A549 treated with Mapracorat at 1 μM for 4 hours (cell line): ENCODE results near the gene FSD1. TPM values are rescaled to one million over a fixed set of nuclear protein-coding genes. Genes with fewer than 3 reads are reported as not detected.

ENCODE experiments used
- total RNA-seq: library from RNA; stranded (reverse); fragments of 200-300 nt; extraction: Qiagen RNA extraction; gene quantifications from 5 replicates; pipeline ENCODE4 v1.2.3, GENCODE V29; 2022

Gene FSD1
- 7.4 to 9.3 TPM (median 8.8 TPM) in 5 replicates for total RNA-seq

DNA sequence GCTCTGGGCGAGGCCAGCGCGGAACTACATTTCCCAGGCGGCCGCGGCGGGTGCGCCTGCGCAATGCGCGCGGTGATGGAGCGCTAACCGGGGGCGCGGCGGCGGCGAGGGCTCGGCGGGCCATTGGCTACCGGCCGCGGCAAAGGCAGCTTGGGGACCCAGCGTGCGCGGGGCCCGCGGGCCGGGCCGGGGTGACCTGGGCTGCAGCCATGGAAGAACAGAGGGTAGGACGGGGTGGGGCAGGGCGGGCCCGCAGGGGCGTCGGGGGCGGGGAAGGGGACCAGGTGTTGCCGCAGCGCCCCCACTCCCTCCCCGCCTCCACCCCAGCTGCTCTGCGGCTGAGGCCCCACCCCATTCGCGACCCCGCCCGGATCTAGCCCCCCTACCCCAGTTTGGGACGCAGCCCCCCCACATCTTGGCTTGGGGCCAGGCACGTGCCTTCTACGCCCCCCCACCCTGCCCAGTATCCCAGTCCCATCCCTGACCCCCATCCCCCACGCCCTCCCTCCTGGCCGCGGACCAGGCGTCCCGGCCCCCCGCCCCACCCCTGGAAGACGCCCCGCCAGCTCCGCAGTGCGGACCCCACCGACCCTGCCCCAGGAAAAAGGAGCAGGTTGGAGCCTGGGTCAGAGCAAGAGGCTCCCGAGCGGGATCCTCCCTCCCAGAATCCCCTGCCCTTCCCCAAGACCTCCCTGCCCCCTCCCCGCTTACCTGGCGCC lies at the start of gene FSD1:
Gene FSD1 (plus strand): TSS at position 61 of the 719 bp plus-strand sequence. CDS start 149 bp downstream, at position 210.

DNA sequence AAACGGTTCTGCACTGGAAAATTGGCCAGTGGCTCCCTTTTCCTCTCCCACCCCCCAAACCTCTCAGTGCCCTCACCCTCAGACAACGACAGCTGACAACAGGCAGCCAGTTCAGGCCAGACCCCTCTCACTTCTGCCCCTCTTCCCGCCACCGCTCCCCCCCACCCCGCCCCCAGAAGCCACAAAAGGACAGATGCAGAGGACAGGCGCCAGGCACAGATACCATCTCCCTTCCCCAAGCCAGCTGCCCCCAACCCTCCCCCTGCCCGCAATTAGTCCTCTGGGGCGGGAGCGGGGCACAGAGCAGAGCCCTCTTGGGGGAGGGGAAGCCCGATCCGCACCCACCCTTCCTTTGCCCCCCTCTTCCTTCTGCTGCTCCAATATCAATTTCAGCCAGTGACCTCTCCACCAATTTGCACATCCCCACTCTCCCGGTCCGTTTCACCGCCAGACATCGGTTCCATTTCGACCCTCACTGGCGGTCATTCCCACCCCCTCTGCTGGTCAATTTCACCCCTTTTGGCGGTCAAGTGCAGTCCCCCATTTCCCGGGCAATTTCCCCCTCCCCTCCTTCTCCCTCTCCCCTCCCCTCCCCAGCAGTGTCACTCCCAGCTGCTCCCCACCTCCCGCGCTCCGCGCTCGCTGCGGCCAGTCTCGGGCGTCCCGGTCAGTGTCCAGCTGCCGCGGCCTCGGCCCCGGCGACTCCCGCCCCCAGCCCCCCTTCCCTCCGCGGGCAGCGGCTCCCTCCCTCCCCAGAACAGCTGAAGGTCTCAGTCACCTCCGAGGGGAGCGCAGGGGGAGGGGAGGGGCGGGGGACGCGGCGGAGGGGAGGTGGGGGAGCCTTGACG lies 25.8 kb upstream of the FSD1 start, which contains the start of gene SHD:
Gene SHD (plus strand): TSS at position 848 of the 848 bp plus-strand sequence. CDS start 798 bp downstream, outside the sequence.

GRCh38 chr19:4302243-4302640 lies 2.2 kb upstream of the FSD1 start, which contains the start of gene TMIGD2:
TMIGD2 (minus strand) TSS chr19:4302389; CDS start chr19:4302385, 4 bp downstream.

DNA sequence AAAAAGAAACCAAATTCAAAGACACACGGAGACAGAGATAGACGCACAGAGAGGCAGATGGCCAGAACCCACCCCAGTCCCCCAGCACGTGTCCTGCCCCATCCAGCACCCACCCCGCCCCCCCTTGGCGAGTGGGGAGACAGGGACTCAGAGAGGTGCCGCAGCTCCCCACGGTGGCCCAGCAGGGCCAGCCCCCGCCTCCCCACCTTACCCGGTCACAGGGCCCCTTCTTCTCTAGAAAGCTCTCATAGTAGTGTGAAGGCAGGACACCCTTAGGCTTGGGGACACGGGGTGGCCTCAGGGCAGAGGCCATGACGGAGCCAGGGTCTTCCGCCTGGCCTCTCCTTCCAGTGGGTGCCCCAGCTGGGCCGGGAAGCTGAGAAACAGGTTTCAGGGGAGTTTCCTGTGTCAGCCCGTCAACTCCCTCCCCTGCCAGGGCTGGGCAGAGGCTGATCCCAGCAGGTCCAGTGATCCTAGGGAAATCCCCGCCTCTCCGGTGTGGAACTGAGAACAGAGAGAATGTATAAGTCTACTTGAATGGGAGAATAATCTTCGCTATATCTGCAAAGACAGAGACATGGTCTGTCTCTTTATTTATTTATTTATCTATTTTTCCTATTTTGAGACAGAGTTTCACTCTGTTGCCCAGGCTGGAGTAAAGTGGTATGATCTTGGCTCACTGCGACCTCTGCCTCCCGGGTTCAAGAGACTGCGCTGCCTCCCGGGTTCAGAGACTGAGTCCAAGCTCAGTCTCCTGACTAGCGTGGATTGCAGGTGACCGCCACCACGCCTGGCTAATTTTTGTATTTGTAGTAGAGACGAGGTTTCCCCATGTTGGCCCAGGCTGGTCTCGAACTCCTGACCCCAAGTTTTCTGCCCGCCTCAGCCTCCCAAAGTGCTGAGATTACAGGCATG lies 34.3 kb downstream of the FSD1 start, which contains the start of gene STAP2:
Gene STAP2 (minus strand): TSS at position 387 of the 915 bp plus-strand sequence. CDS start 74 bp downstream, at position 313.

GRCh38 chr19:4343370-4344307 lies 39.2 kb downstream of the FSD1 start, which contains the start of gene MPND:
MPND (plus strand) TSS chr19:4343562; CDS start chr19:4343594, 32 bp downstream.

Other genes with a start within 250 kb of the FSD1 start
- 13.3 to 25.2 TPM (median 22.1 TPM) in 5 replicates for gene ZBTB7A, start 237.7 kb upstream of the FSD1 start, total RNA-seq
- 120 to 184 TPM (median 158 TPM) in 5 replicates for gene MAP2K2, start 180.5 kb upstream of the FSD1 start, total RNA-seq
- gene CREB3L3, start 151.0 kb upstream of the FSD1 start, total RNA-seq, result 0.06 to 0.14 TPM (median 0.09 TPM) in 4 of 5 replicates, not detected in the other
- 27.3 to 40.0 TPM (median 35.1 TPM) in 5 replicates for gene SIRT6, start 122.0 kb upstream of the FSD1 start, total RNA-seq
- gene ANKRD24, start 121.9 kb upstream of the FSD1 start, total RNA-seq, result 0.08 to 0.23 TPM (median 0.20 TPM) in 5 replicates
- gene EBI3, start 75.1 kb upstream of the FSD1 start, total RNA-seq, result 2.8 to 4.4 TPM (median 3.3 TPM) in 5 replicates
- 18.1 to 21.7 TPM (median 18.9 TPM) in 5 replicates for gene YJU2, start 57.5 kb upstream of the FSD1 start, total RNA-seq
- 0.07 TPM in 1 of 5 replicates, not detected in the others for gene SHD, start 25.3 kb upstream of the FSD1 start, total RNA-seq
- gene TMIGD2, start 2.2 kb upstream of the FSD1 start, total RNA-seq, result not detected in 5 replicates
- not detected in 5 replicates for gene STAP2, start 34.2 kb downstream of the FSD1 start, total RNA-seq
- gene MPND, start 39.0 kb downstream of the FSD1 start, total RNA-seq, result 7.6 to 12.4 TPM (median 11.8 TPM) in 5 replicates
- 45.2 to 60.6 TPM (median 58.7 TPM) in 5 replicates for gene SH3GL1, start 95.9 kb downstream of the FSD1 start, total RNA-seq
- gene CHAF1A, start 98.0 kb downstream of the FSD1 start, total RNA-seq, result 19.2 to 22.9 TPM (median 22.3 TPM) in 5 replicates
- gene UBXN6, start 153.2 kb downstream of the FSD1 start, total RNA-seq, result 38.6 to 63.9 TPM (median 61.4 TPM) in 5 replicates
- gene HDGFL2, start 167.7 kb downstream of the FSD1 start, total RNA-seq, result 24.3 to 30.0 TPM (median 28.8 TPM) in 5 replicates
- gene PLIN4, start 213.9 kb downstream of the FSD1 start, total RNA-seq, result 0.08 to 0.22 TPM (median 0.13 TPM) in 5 replicates
- 0.17 to 0.32 TPM (median 0.27 TPM) in 4 of 5 replicates, not detected in the other for gene PLIN5, start 230.6 kb downstream of the FSD1 start, total RNA-seq
- 0.05 to 0.23 TPM (median 0.12 TPM) in 4 of 5 replicates, not detected in the other for gene LRG1, start 235.4 kb downstream of the FSD1 start, total RNA-seq